ENCODE measurements around the gene LYL1. TPM values are rescaled to one million over a fixed set of nuclear protein-coding genes. Genes with fewer than 3 reads are reported as not detected.

Gene LYL1
- total RNA-seq, 4 donors from 2014 or later = 4.2 to 10.9 (median 7.7) TPM

- Histone ChIP-seq H3K27ac (peak overlapping the region; percentile 85 to 100 (median 100)), H3K4me1 (peaks cover 90 to 99% of the 10 kb centered on the region in 2 donors), H3K4me3 (replicated peaks in 1 of 3) (no peak overlapping the region), H3K27me3 (no peaks in the 10 kb centered on the region), H3K9me3 (no peaks in the 10 kb centered on the region), H3K36me3 (no peaks in the 10 kb centered on the region)
- WGBS, 2 donors = 14 to 23% methylated on average over 15 of the region's 15 CpGs
- TF ChIP-seq POLR2A (IDR thresholded peaks at IDR 0.05) (peak in 1 of 2 donors; percentile 7), CTCF (IDR thresholded peaks at IDR 0.05) (no peak)
- intact Hi-C loops (cut with DNase I) = no loop called here
- peak; percentile 54 to 74 for DNase-seq
Observed at GRCh38 chr19:13057147-13057572, 45.5 kb downstream of the LYL1 start.

- Histone ChIP-seq H3K9me3 (no peaks in the 10 kb centered on the region), H3K4me3 (replicated peaks in 1 of 3) (peak overlapping the region in 1 of 3 donors; percentile 15), H3K27ac (peak overlapping the region; percentile 100), H3K4me1 (peaks cover 98 to 100% of the 10 kb centered on the region in 2 donors), H3K27me3 (no peaks in the 10 kb centered on the region), H3K36me3 (no peaks in the 10 kb centered on the region)
- TF ChIP-seq POLR2A (IDR thresholded peaks at IDR 0.05) = peak; percentile 28 to 86
- no peak for TF ChIP-seq CTCF (IDR thresholded peaks at IDR 0.05)
- WGBS, 2 donors = 17 to 21% methylated on average over 13 to 15 of the region's 17 CpGs
- intact Hi-C loops (cut with DNase I) = no loop called here
- peak; percentile 99 for DNase-seq
Observed at GRCh38 chr19:13056052-13056660, 46.5 kb downstream of the LYL1 start.

- DNase-seq = peak; percentile 87 to 88
- Histone ChIP-seq H3K9me3 (no peaks in the 10 kb centered on the region), H3K4me1 (peaks cover 98 to 100% of the 10 kb centered on the region in 2 donors), H3K27me3 (no peaks in the 10 kb centered on the region), H3K27ac (peak overlapping the region; percentile 100), H3K36me3 (no peaks in the 10 kb centered on the region), H3K4me3 (replicated peaks in 1 of 3) (peak overlapping the region in 1 of 3 donors; percentile 15)
- TF ChIP-seq POLR2A (IDR thresholded peaks at IDR 0.05) = peak in 1 of 2 donors; percentile 50
- peak in 1 of 6 experiments; percentile 14 for TF ChIP-seq CTCF (IDR thresholded peaks at IDR 0.05)
- intact Hi-C loops (cut with DNase I) = no loop called here
- WGBS, 2 donors = 12 to 18% methylated on average over 11 to 20 of the region's 29 CpGs
Observed at GRCh38 chr19:13055213-13056051, 47.2 kb downstream of the LYL1 start.

- TF ChIP-seq CTCF (IDR thresholded peaks at IDR 0.05) (no peak), POLR2A (IDR thresholded peaks at IDR 0.05) (no peak)
- H3K36me3 ChIP-seq = no peaks in the 10 kb centered on the region
- H3K27me3 ChIP-seq = no peaks in the 10 kb centered on the region
- H3K4me3 ChIP-seq (replicated peaks in 1 of 3) = no peak overlapping the region
- peak in 1 of 2 donors; percentile 51 for DNase-seq
- peaks cover 97 to 100% of the 10 kb centered on the region in 2 donors for H3K4me1 ChIP-seq
- WGBS, 2 donors = 15 to 19% methylated on average over 11 of the region's 11 CpGs
- H3K9me3 ChIP-seq = no peaks in the 10 kb centered on the region
- peak overlapping the region; percentile 100 for H3K27ac ChIP-seq
- intact Hi-C loops (cut with DNase I) = no loop called here
Observed at GRCh38 chr19:13054626-13055212, 47.9 kb downstream of the LYL1 start.

All from thyroid gland (tissue), 4 donors.